H1 (cell line): ENCODE data around the gene DNAJC11. TPM values are rescaled to one million over a fixed set of nuclear protein-coding genes. Genes with fewer than 3 reads are reported as not detected.

Experiments used
- BRCA1 ChIP-seq: IDR thresholded peaks from 2 replicates; pipeline ENCODE4 v1.6.1; 2012; ENCODE audit warnings: low read depth, low read length, improper control_type of control experiment
- CREB1 ChIP-seq: IDR thresholded peaks from 2 replicates; pipeline ENCODE4 v1.6.1; 2012; ENCODE audit warnings: inconsistent platforms
- GABPA ChIP-seq: IDR thresholded peaks from 2 replicates; pipeline ENCODE4 v1.6.1; 2011; ENCODE audit warnings: mild to moderate bottlenecking, low read length, moderate library complexity, borderline replicate concordance; ENCODE audit not compliant: insufficient read depth
- RNF2 ChIP-seq: fragments of 200-900, 300-1000 bp; sonication (generic); IDR thresholded peaks from 2 replicates; pipeline ENCODE4 v1.7.1; 2016; ENCODE audit warnings: borderline replicate concordance, low read depth, mild to moderate bottlenecking, antibody characterized with exemption, low read length; ENCODE audit not compliant: poor library complexity, severe bottlenecking; ENCODE audit errors: missing control alignments
- SP2 ChIP-seq: IDR thresholded peaks from 2 replicates; pipeline ENCODE4 v1.6.1; 2012; ENCODE audit warnings: mild to moderate bottlenecking, low read length, inconsistent platforms
- TAF7 ChIP-seq: optimal IDR thresholded peaks from 2 replicates; pipeline ENCODE3; 2011; ENCODE audit warnings: low read depth, mild to moderate bottlenecking, inconsistent platforms, low read length, moderate library complexity, borderline replicate concordance
- polyA plus RNA-seq, 7 experiments: library from polyadenylated mRNA; depleted of rRNA in 3 of 7; stranded (reverse) in 5 of 7; unstranded in 2 of 7; fragments of >200 nt in 5 of 7; fragments of 200-250 nt in 2 of 7; gene quantifications; 1 replicate in 5 of 7; 2 replicates in 1 of 7; 4 replicates in 1 of 7; pipeline versions ENCODE4 v1.2.1 to v1.2.3, GENCODE V29; 2011 to 2013; ENCODE audit warnings: missing spikeins in 2 of 7, mixed read lengths in 2 of 7
- total RNA-seq: library from RNA; stranded (reverse); fragmentation: NEBNext Ultra II Directional; extraction: Animal tissue kit (Norgen Biotek cat#: 25700); gene quantifications from 2 replicates; pipeline ENCODE4 v1.2.1, GENCODE V29; 2021
- TF ChIP-seq, protein P1 (sequence below): fragments of 300-600 bp; sonication (generic); IDR thresholded peaks from 2 replicates; pipeline ENCODE4 v1.7.1; 2012; ENCODE audit warnings: low read length, moderate library complexity, mild to moderate bottlenecking, inconsistent platforms; ENCODE audit not compliant: insufficient replicate concordance

DNAJC11 gene
- total and polyA plus RNA-seq, 2 of the 8 experiments (the other 6 are each of a cell fraction or from before 2014, with no cell fraction given) = 43.9 to 90.9 TPM

DNA sequence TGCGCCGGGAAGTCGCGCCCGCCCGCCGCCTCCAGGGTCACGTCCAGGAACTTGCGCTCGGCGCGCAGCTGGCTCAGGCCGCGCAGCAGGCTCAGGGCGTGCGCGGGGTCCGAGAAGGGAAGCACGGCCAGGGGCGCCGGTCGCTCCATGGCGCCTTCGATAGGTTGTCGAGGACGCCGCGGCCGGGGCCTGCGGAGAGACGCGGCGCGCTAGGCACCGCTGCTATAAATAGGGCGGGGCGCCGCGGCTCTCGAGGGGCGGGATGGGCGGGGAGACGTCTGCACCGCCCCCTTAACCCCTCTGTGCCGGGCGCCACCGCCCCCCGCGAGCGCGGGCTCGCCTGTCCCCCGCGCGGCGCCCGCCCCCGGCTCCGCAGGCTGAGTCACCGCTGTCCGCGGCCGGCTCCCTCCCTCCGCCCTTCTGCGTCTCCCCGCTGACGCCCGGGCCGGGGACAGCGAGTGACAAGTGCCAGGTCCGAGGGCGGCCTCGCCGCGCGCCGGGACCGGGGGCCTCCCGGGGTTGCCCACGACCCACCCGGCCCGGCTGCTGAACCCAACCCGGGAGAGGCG lies 98.9 kb downstream of the DNAJC11 start, which contains the start of gene KLHL21 (continued):
- TF ChIP-seq RNF2 (no peak), BRCA1 (no peak), CREB1 (no peak), GABPA (no peak), TAF7 (no peak), SP2 (no peak)
- TF ChIP-seq, protein P1, sequence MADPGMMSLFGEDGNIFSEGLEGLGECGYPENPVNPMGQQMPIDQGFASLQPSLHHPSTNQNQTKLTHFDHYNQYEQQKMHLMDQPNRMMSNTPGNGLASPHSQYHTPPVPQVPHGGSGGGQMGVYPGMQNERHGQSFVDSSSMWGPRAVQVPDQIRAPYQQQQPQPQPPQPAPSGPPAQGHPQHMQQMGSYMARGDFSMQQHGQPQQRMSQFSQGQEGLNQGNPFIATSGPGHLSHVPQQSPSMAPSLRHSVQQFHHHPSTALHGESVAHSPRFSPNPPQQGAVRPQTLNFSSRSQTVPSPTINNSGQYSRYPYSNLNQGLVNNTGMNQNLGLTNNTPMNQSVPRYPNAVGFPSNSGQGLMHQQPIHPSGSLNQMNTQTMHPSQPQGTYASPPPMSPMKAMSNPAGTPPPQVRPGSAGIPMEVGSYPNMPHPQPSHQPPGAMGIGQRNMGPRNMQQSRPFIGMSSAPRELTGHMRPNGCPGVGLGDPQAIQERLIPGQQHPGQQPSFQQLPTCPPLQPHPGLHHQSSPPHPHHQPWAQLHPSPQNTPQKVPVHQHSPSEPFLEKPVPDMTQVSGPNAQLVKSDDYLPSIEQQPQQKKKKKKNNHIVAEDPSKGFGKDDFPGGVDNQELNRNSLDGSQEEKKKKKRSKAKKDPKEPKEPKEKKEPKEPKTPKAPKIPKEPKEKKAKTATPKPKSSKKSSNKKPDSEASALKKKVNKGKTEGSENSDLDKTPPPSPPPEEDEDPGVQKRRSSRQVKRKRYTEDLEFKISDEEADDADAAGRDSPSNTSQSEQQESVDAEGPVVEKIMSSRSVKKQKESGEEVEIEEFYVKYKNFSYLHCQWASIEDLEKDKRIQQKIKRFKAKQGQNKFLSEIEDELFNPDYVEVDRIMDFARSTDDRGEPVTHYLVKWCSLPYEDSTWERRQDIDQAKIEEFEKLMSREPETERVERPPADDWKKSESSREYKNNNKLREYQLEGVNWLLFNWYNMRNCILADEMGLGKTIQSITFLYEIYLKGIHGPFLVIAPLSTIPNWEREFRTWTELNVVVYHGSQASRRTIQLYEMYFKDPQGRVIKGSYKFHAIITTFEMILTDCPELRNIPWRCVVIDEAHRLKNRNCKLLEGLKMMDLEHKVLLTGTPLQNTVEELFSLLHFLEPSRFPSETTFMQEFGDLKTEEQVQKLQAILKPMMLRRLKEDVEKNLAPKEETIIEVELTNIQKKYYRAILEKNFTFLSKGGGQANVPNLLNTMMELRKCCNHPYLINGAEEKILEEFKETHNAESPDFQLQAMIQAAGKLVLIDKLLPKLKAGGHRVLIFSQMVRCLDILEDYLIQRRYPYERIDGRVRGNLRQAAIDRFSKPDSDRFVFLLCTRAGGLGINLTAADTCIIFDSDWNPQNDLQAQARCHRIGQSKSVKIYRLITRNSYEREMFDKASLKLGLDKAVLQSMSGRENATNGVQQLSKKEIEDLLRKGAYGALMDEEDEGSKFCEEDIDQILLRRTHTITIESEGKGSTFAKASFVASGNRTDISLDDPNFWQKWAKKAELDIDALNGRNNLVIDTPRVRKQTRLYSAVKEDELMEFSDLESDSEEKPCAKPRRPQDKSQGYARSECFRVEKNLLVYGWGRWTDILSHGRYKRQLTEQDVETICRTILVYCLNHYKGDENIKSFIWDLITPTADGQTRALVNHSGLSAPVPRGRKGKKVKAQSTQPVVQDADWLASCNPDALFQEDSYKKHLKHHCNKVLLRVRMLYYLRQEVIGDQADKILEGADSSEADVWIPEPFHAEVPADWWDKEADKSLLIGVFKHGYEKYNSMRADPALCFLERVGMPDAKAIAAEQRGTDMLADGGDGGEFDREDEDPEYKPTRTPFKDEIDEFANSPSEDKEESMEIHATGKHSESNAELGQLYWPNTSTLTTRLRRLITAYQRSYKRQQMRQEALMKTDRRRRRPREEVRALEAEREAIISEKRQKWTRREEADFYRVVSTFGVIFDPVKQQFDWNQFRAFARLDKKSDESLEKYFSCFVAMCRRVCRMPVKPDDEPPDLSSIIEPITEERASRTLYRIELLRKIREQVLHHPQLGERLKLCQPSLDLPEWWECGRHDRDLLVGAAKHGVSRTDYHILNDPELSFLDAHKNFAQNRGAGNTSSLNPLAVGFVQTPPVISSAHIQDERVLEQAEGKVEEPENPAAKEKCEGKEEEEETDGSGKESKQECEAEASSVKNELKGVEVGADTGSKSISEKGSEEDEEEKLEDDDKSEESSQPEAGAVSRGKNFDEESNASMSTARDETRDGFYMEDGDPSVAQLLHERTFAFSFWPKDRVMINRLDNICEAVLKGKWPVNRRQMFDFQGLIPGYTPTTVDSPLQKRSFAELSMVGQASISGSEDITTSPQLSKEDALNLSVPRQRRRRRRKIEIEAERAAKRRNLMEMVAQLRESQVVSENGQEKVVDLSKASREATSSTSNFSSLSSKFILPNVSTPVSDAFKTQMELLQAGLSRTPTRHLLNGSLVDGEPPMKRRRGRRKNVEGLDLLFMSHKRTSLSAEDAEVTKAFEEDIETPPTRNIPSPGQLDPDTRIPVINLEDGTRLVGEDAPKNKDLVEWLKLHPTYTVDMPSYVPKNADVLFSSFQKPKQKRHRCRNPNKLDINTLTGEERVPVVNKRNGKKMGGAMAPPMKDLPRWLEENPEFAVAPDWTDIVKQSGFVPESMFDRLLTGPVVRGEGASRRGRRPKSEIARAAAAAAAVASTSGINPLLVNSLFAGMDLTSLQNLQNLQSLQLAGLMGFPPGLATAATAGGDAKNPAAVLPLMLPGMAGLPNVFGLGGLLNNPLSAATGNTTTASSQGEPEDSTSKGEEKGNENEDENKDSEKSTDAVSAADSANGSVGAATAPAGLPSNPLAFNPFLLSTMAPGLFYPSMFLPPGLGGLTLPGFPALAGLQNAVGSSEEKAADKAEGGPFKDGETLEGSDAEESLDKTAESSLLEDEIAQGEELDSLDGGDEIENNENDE = no peak
